Gastroesophageal sphincter (tissue), 4 donors: ENCODE measurements around the gene CFAP46. TPM values are rescaled to one million over a fixed set of nuclear protein-coding genes. Genes with fewer than 3 reads are reported as not detected.
"Not testable (repeated sequence)": the region's sequence is repeated elsewhere in the genome, so short reads cannot be mapped to it uniquely, and the experiment has no call there.

Experiments used
- ATAC-seq: fragments of 150-250 bp; one replicate; pipeline ENCODE4 v1.9.1; 2016; ENCODE audit warnings: mild to moderate bottlenecking, moderate library complexity
- H3K27ac ChIP-seq, 4 donors: fragments of 200-600 bp; sonication (generic) in 3 of 4; 1 replicate in 3 of 4; 2 replicates in 1 of 4; pipeline ENCODE4 v1.5.1; 2016 to 2019
- H3K27me3 ChIP-seq: fragments of 200-600 bp; sonication (generic); one replicate; pipeline ENCODE4 v1.5.1; 2019
- H3K36me3 ChIP-seq, 2 donors: fragments of 200-600 bp; sonication (generic); one replicate each; pipeline ENCODE4 v1.5.1; 2019; ENCODE audit warnings: control low read depth in 1 of 2
- H3K4me1 ChIP-seq, 3 donors: fragments of 200-600 bp; sonication (generic); 1 replicate in 2 of 3; 2 replicates in 1 of 3; pipeline ENCODE4 v1.5.1; 2016 to 2019; ENCODE audit warnings: control low read depth in 2 of 3
- H3K4me3 ChIP-seq, 2 donors: fragments of 200-600 bp; sonication (generic); one replicate each; pipeline ENCODE4 v1.5.1; 2019; ENCODE audit warnings: mild to moderate bottlenecking in 1 of 2, moderate library complexity in 1 of 2
- H3K9me3 ChIP-seq, 3 donors: fragments of 200-600 bp; sonication (generic); one replicate each; pipeline ENCODE4 v1.5.1; 2017 to 2019; ENCODE audit warnings: control low read depth in 2 of 3
- EP300 ChIP-seq: sonication (generic); formaldehyde crosslinking; IDR thresholded peaks from one replicate; pipeline ENCODE4 v1.6.1; 2017; ENCODE audit warnings: antibody characterized with exemption, mild to moderate bottlenecking
- POLR2A ChIP-seq, 2 donors: fragments of 450-650 bp; IDR thresholded peaks; one replicate each; pipeline ENCODE4 v1.6.1; 2017; ENCODE audit warnings: antibody characterized with exemption in 2 of 2, mild to moderate bottlenecking in 2 of 2, moderate library complexity in 1 of 2
- POLR2AphosphoS5 ChIP-seq: sonication (generic); formaldehyde crosslinking; IDR thresholded peaks from one replicate; pipeline ENCODE4 v1.6.1; 2017; ENCODE audit warnings: antibody characterized with exemption
- WGBS, 2 donors: methylation state at CpG; one replicate each; pipeline ENCODE4 v1.1.5; 2018; ENCODE audit warnings: low coverage in 1 of 2; 5-methylcytosine and 5-hydroxymethylcytosine counted together
- total RNA-seq, 4 donors: library from RNA; depleted of rRNA; stranded (reverse); fragments of >200 nt; gene quantifications; one replicate each; pipeline ENCODE4 v1.1.0, GENCODE V29; 2016
- TF ChIP-seq, protein P1 (sequence below), 4 experiments: fragments of 200-600 bp in 2 of 4; fragments of 450-650 bp in 2 of 4; sonication (generic) in 1 of 4; IDR thresholded peaks; one replicate each; pipeline ENCODE4 v1.5.1; 2017 to 2019; ENCODE audit warnings: antibody characterized with exemption in 4 of 4, mild to moderate bottlenecking in 2 of 4, moderate library complexity in 2 of 4

The CFAP46 gene
- total RNA-seq, 4 donors from 2014 or later = 0.27 to 2.2 (median 0.30) TPM; not detected in 1

DNA sequence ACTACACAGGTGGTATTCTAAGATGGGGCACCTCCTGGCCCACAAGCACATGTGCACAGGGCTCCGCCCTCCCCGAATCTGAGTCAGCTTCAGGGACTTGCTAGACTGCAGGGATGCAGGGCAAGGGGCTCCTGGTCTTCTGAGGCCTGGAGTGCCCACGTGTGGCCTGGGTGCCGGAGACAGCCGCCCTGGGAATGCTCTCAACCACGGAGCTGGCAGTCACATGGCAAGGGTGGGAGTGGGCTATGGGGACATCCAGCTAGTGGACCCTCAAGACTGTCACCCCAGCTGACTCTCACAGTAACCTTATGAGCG, 42.7 kb downstream of the CFAP46 start:
- no peak for ATAC-seq
- Histone ChIP-seq H3K27ac (no peak overlapping the region), H3K9me3 (peaks cover 0 to 38% (median 0%) of the 10 kb centered on the region in 3 donors), H3K4me3 (no peak overlapping the region), H3K27me3 (peaks cover 21% of the 10 kb centered on the region), H3K36me3 (no peaks in the 10 kb centered on the region), H3K4me1 (no peaks in the 10 kb centered on the region)
- WGBS, 2 donors = 75% methylated on average over 1 of the region's 7 CpGs; no CpG with 5 or more reads in 1 of the 2 donors
- TF ChIP-seq, protein P1, sequence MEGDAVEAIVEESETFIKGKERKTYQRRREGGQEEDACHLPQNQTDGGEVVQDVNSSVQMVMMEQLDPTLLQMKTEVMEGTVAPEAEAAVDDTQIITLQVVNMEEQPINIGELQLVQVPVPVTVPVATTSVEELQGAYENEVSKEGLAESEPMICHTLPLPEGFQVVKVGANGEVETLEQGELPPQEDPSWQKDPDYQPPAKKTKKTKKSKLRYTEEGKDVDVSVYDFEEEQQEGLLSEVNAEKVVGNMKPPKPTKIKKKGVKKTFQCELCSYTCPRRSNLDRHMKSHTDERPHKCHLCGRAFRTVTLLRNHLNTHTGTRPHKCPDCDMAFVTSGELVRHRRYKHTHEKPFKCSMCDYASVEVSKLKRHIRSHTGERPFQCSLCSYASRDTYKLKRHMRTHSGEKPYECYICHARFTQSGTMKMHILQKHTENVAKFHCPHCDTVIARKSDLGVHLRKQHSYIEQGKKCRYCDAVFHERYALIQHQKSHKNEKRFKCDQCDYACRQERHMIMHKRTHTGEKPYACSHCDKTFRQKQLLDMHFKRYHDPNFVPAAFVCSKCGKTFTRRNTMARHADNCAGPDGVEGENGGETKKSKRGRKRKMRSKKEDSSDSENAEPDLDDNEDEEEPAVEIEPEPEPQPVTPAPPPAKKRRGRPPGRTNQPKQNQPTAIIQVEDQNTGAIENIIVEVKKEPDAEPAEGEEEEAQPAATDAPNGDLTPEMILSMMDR (IDR thresholded peaks at IDR 0.05) = no peak
- TF ChIP-seq POLR2A (IDR thresholded peaks at IDR 0.05) = no peak
- TF ChIP-seq EP300 = no peak
- TF ChIP-seq POLR2AphosphoS5 = no peak

DNA sequence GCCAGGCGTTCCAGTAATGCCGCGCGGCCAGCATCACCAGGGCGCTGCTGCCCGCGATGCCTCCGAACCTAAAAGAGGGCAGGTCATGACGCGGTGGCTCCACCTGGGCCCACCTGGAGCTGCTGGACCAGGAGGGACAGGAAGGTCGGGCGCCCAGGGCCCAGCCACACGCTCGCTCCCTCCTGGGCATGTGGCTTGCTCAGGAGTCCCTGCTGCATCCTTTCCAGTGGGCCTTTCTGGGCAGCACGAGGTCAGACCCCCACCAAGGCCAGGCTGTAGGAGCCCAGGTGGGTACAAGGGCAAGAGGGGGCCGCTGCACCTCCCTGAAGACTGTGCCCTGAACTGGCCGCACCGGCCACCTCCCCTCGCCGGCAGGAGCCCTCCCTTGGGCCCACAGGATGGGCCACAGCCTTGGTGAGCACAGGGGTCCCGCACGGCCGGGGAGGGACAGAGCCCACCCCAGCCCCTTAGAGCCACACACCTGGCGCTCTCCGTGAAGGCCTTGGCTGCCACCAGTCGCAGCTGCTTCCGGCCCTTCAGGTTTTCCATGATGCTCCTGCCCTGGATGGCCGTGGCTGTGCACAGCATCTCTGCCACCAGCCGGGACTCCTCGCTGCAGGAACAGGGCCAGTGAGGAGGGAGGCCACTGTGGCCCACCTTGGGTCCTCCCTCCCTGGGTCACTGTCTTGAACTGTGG, 43.2 kb downstream of the CFAP46 start:
- H3K4me1 ChIP-seq = no peaks in the 10 kb centered on the region
- H3K27me3 ChIP-seq = peaks cover 16% of the 10 kb centered on the region
- no peak for TF ChIP-seq POLR2A (IDR thresholded peaks at IDR 0.05)
- TF ChIP-seq EP300 = no peak
- TF ChIP-seq POLR2AphosphoS5 = no peak
- TF ChIP-seq, protein P1 (IDR thresholded peaks at IDR 0.05) = no peak
- peaks cover 0 to 33% (median 0%) of the 10 kb centered on the region in 3 donors for H3K9me3 ChIP-seq
- no peaks in the 10 kb centered on the region for H3K36me3 ChIP-seq
- no CpG with 5 or more reads among the region's 30 CpGs for WGBS, 2 donors
- ATAC-seq = no peak
- H3K27ac ChIP-seq = no peak overlapping the region
- H3K4me3 ChIP-seq = no peak overlapping the region

DNA sequence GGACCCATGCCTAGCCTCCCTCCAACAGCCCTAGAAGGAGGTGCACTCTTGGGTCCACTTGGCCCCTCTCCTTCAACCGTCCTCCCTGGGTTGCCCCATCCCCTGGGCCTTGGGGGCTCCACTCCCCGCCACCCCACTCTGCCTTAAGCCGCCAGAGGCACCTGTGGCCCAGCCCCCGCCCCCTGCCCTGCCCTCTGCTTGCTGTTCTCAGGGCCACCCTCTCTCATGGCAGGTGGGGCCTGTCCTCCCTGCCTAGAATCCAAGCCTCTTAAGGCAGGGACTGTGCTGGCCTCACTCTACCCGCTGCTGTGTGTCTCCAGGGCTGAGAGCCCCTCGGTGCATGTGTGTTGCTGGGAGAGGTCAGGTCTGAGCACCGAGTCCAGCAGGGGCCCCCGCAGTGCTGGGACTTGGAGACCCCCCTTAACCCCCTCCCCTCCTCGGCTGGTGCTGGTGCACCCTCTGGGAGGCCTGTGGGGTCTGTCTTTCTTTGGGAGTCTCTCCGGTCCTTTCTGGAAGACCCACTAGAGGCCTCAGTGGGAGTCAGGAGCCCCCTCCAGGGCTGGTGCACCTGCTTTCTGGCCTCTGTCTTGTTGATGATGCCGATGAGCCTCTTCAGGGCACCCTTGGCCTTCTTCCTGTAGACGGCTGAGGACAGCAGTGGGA, 43.8 kb downstream of the CFAP46 start:
- no CpG with 5 or more reads among the region's 12 CpGs for WGBS, 2 donors
- H3K36me3 ChIP-seq = no peaks in the 10 kb centered on the region
- ATAC-seq = no peak
- no peak overlapping the region for H3K27ac ChIP-seq
- peaks cover 21% of the 10 kb centered on the region for H3K27me3 ChIP-seq
- no peaks in the 10 kb centered on the region for H3K4me1 ChIP-seq
- peaks cover 0 to 33% (median 0%) of the 10 kb centered on the region in 3 donors for H3K9me3 ChIP-seq
- TF ChIP-seq POLR2AphosphoS5 = no peak
- TF ChIP-seq POLR2A (IDR thresholded peaks at IDR 0.05) = no peak
- TF ChIP-seq EP300 = no peak
- TF ChIP-seq, protein P1 (IDR thresholded peaks at IDR 0.05) = no peak
- no peak overlapping the region for H3K4me3 ChIP-seq

DNA sequence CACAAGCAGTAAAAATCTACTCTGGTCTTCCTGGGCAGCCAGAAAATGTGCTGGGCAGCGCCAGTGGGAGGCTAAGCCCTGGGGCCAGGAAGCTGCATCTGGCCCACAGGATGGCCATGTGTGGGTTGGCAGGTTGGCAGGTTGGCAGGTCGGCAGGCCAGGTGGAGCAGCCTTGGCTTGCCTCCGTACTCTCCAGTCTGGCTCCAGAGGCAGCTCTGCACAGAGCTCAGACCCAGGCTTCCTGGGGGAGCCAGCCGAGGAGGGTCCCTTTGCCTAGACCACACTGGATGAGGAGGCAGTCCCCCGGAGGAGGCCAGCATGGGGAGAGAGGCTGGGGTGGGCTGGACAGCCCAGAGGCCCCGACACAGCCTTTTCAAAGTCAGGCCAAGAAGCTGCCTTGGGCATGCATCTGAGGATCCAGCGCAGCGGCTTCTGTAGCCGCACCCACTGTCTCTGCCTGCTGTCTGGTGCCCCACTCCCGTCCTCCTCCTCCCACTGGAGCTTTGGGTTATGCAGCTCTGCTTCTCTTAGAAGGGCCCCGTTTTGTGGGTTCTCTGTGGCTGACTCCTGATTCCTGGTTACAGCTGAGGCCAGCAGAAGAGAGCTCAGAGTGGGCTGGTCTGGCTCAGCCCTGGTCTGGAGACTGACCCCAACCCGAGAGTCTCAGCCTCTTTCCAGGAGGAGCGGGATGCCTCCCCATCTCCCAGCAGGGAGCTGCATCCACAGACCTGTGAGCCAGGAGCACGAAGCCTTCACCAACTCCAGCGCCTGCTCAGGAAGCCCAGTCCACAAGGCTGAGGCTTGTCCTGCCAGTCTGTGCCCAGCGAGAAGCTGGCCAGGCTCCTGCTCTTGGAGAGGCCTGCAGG, 44.6 kb downstream of the CFAP46 start:
- Histone ChIP-seq H3K27ac (no peak overlapping the region), H3K9me3 (peaks cover 0 to 33% (median 0%) of the 10 kb centered on the region in 3 donors), H3K36me3 (no peaks in the 10 kb centered on the region), H3K27me3 (peaks cover 28% of the 10 kb centered on the region), H3K4me1 (no peaks in the 10 kb centered on the region), H3K4me3 (no peak overlapping the region)
- ATAC-seq = no peak
- TF ChIP-seq EP300 (no peak), POLR2AphosphoS5 (no peak), POLR2A (IDR thresholded peaks at IDR 0.05) (no peak)
- TF ChIP-seq, protein P1 (IDR thresholded peaks at IDR 0.05) = no peak
- 100% methylated on average over 3 of the region's 16 CpGs; no CpG with 5 or more reads in 1 of the 2 donors for WGBS, 2 donors

DNA sequence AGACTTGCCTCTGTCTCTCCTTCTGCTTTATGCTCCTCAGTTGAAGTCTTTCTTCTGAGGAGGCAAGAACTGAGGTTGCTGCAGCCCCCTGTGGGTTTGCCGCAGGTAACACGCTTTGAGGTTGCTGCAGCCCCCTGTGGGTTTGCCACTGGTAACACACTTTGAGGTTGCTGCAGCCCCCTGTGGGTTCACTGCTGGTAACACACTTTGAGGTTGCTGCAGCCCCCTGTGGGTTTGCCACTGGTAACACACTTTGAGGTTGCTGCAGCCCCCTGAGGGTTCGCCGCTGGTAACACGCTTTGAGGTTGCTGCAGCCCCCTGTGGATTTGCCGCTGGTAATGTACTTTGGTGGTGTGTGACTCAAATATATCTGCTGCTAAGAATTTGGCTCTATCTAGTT, 48.6 kb downstream of the CFAP46 start:
- ATAC-seq, H3K4me3 ChIP-seq, H3K36me3 ChIP-seq, H3K27ac ChIP-seq: not testable (repeated sequence)
- peaks cover 0 to 18% (median 0%) of the 10 kb centered on the region in 3 donors for H3K9me3 ChIP-seq
- 58 to 66% methylated on average over 2 to 3 of the region's 6 CpGs for WGBS, 2 donors
- peaks cover 0 to 13% (median 0%) of the 10 kb centered on the region in 3 donors for H3K4me1 ChIP-seq
- peaks cover 51% of the 10 kb centered on the region for H3K27me3 ChIP-seq
